DOHH2 (cell line): ENCODE measurements around the gene FAM180B.

ENCODE experiments used
- EZH2phosphoT487 ChIP-seq: fragments of 200-600 bp; sonication (generic); IDR thresholded peaks from 2 replicates; pipeline ENCODE4 v1.6.1; 2017; ENCODE audit warnings: borderline replicate concordance, mild to moderate bottlenecking, antibody characterized with exemption, low read length, moderate library complexity, mixed read lengths
- TF ChIP-seq, protein P1 (sequence below): fragments of 200-600 bp; sonication (generic); IDR thresholded peaks from one replicate; pipeline ENCODE4 v1.5.1; 2014; ENCODE audit warnings: antibody characterized with exemption, mild to moderate bottlenecking, low read depth, low read length; ENCODE audit not compliant: poor library complexity, severe bottlenecking

DNA sequence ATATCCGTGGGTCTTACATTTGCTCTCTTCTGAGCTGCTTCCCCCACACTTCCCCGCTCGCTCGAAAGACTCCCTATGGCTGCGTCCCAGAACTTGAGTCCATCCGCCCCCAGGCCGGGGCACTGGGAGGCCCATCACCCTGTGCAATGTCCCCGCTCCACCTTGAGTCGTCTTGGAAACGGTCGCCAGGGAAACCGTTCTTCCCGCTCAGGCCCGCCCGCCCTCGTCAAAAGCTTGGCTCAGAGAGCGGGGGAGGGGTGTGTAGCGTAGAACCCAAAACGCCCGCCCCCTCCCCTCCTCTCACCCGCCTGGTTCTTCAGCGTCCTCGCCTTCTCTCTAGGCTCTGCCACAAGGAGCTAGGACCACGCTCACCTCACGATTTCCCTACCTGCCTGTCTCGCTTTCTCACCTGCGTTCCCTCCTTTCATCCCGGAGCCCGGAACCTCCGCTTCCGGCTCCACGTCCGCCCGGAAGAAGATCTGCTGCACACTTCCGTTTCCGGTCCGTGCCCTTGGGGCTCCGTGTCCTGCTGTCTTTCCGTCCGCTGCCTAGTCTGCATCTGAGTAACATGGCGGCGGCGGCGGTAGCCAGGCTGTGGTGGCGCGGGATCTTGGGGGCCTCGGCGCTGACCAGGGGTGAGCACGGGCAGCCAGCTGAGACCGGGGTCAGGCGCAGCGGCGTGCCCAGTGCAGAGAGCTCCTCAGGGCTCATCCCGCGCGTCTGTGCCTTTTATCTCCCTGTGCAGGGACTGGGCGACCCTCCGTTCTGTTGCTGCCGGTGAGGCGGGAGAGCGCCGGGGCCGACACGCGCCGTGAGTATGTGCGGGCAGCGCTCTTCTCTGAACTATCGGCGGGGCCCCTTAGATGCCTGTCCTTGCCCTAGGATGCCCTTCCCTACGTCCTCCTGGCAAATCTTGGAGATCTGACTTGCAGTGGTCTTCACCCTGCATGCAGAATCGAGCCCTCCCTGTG is 7.7 kb upstream of the FAM180B start, which contains the start of the genes KBTBD4 and NDUFS3:
- TF ChIP-seq, protein P1, sequence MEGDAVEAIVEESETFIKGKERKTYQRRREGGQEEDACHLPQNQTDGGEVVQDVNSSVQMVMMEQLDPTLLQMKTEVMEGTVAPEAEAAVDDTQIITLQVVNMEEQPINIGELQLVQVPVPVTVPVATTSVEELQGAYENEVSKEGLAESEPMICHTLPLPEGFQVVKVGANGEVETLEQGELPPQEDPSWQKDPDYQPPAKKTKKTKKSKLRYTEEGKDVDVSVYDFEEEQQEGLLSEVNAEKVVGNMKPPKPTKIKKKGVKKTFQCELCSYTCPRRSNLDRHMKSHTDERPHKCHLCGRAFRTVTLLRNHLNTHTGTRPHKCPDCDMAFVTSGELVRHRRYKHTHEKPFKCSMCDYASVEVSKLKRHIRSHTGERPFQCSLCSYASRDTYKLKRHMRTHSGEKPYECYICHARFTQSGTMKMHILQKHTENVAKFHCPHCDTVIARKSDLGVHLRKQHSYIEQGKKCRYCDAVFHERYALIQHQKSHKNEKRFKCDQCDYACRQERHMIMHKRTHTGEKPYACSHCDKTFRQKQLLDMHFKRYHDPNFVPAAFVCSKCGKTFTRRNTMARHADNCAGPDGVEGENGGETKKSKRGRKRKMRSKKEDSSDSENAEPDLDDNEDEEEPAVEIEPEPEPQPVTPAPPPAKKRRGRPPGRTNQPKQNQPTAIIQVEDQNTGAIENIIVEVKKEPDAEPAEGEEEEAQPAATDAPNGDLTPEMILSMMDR = no peak
- TF ChIP-seq EZH2phosphoT487 = no peak
